SKM-1 (cell line): ENCODE measurements around the gene SLC2A5.

ENCODE experiments used
- DNase-seq: peaks from one replicate; lab custom pipeline; 2025; ENCODE audit not compliant: unreplicated experiment; lab: John Stamatoyannopoulos, UW

The SLC2A5 gene

GRCh38 chr1:9069326-9070100, at the start of gene SLC2A5:
Gene SLC2A5, minus strand, starts transcription at chr1:9069635. Its CDS starts 99 bp downstream, at chr1:9069536.
- DNase-seq: peak; percentile 84

DNA sequence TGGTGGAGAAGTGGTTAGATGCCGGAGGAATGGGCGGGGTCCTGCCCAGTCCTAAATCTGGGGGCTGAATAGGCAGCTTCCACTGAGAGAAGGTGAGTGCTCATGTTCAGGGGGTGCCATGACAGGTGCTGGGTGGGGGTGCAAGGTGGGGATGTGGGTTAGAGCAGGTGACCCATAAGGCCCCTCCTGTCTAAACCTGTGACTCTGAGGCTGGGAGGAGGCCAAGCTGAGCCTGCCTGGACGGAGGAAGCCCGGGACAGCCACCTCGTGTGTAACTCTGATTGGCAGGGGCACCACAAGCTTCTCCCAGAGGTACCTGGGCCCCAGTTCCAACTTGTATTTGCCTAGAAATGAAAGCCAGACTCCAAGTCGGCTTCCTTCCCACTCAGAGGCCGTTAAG, 48.8 kb upstream of the SLC2A5 start:
- DNase-seq: no peak

- DNase-seq: no peak
Observed at GRCh38 chr1:9115351-9116205, 46.1 kb upstream of the SLC2A5 start.

GRCh38 chr1:9112961-9113880, 43.8 kb upstream of the SLC2A5 start:
- no peak for DNase-seq

GRCh38 chr1:9111957-9112356, 42.5 kb upstream of the SLC2A5 start:
- DNase-seq: no peak

- DNase-seq: no peak
Observed at GRCh38 chr1:9111357-9111691, 41.9 kb upstream of the SLC2A5 start.

- peak; percentile 70 for DNase-seq
Observed at GRCh38 chr1:9110669-9111356, 41.4 kb upstream of the SLC2A5 start.

DNA sequence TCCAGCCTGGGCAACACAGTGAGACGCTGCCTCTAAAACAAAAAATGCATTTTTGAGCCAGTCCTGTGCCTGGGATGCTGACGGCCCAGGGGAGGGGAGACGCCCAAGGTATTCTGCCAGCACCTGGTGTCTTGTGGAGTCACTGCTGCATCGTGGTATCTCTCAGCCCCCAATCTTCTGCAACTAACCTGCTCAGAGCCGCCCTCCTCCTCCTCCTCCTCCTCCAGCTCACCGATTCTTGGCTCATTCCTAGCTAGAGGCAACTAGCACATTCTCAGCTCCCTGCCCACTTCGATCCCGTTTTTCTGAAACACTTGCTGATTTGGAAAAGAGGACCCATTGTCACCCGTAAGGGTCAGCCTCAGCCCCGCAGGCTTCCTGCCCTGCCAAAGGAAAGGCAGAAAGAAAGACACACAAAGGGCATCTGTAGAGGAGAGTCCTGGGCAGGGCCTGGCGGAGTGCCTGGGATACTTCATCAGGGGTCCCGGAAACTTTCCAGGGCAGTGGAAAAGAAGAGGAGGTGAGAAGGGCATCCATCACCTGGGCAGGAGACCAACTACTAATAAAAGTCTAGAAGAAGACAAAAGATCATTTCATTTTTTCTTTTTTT, 38.7 kb upstream of the SLC2A5 start:
- DNase-seq: no peak

DNA sequence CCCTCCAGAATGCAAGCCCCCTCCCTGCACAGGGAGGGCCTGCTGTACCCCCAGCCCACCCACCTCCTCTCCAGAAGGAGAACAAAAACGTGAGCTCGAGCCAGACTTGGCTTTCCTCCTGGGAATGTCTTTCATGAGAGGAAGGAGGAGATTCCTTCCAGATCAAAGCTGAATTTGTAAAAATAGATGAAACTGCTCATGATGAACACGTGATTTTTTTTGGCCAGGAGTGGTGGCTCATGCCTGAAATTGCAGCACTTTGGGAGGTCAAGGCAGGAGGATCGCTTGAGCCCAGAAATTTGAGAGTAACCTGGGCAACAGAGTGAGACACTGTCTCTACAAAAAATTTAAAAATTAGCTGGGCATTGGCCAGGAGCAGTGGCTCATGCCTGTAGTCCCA, 37.7 kb upstream of the SLC2A5 start:
- DNase-seq: no peak

DNA sequence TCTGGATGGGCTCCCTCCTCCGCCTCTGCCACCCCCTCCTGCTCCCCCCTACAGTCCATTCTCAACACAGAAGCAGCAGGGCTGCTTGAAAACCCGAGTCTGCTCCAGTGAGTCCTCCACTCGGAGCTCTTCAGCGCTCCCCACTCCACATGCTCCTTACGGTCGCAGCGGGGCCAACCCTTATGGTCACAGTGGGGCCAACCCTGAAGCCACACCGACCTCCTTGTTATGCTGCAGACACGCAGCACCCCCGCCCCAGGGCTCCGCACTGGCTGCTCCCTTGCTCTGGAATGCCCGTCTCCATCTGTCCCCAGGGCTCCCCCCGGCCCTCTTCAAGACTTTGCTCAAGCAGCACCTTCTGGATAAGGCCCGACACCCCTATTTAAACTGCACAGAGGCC, 36.9 kb upstream of the SLC2A5 start:
- DNase-seq: no peak

- no peak for DNase-seq
Observed at GRCh38 chr1:9105336-9105867, 36.0 kb upstream of the SLC2A5 start.

DNA sequence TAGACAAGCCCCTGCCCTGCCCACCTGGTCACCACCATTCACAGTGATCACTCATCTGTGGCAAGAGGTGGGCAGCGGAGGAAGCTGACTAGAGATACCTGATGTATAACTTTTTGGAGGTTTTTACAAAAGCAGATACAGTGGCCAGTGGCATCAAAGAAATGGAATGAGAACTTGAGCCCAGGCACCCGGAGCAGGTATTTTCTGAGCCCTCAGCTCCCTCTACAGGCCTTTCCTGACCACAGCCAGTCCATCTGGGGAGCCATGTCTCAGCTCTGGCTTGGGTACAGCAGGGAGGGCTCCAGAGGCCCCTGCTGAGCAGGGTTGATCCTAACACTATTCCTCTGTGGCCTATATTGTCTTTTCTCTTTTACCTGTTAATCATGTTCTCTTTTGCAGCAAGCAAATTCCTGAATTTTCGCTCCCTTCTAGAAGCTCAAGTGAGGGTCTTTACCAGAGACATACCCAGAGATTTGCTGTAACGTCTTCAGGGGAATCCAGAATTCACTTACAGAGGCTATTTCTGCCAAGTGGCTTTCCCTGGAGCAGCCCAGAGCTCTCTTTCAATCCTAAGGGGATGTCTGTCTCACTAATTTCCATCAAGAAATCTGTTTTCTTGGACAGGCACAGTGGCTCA, 32.2 kb upstream of the SLC2A5 start:
- peak; percentile 74 for DNase-seq

DNA sequence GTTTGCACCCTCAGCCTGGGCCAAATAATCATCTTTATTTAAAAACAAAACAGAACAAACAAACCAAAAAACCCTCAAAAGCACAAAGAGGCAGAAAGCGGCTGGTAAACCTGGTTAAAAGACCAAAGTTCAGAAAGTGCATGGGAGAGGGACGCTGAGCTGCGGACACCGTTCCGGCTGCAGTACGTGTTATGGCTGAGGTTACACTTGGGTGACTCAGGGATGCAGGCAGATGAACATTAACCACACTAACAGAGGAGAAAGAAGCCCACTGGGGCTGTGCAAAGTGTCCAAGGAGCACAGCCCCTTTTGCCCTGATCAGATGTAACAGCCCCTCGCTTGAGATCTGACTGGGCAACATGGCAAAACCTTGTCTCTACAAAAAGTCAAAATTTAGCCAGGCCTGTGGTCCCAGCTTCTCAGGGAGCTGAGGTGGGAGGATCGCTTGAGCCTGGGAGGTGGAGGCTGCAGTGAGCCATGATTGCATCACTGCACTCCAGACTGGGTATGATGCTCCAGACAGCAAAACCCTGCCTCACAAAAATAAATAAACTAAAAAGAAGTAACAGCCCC, 31.1 kb upstream of the SLC2A5 start:
- no peak for DNase-seq

- no peak for DNase-seq
Observed at GRCh38 chr1:9099555-9099954, 30.1 kb upstream of the SLC2A5 start.

DNA sequence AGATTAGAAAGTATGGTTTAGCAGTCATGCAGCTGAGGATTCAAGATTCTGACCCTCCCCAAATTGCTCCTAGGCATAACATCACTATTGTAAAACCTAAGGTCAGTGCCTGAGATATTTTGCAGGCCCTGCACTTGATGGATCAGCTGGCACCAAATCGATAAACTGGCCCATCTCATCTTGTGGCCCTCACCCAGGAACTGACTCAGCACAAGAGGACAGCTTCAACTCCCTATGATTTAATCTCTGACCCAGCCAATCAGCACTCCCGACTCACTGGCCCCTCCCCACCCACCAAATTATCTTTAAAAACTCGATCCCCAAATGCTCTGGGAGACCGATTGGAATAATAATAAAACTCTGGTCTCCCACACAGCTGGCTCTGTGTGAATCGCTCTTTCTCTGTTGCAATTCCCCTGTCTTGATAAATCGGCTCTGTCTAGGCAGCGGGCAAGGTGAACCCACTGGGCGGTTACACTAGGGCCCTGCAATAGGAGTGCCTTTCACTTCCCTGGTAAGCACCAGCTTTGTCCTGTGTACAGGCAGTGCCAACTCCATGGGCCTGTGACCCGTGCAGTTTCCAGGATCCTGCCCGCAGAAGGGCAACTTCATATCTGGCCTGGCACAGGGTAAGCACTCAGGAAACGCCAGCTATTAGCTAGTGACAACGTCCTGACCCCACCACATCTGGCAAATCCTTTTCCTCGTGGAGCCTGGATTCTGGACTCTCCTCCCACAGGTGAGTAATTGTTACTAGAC, 28.7 kb upstream of the SLC2A5 start:
- DNase-seq: no peak

DNA sequence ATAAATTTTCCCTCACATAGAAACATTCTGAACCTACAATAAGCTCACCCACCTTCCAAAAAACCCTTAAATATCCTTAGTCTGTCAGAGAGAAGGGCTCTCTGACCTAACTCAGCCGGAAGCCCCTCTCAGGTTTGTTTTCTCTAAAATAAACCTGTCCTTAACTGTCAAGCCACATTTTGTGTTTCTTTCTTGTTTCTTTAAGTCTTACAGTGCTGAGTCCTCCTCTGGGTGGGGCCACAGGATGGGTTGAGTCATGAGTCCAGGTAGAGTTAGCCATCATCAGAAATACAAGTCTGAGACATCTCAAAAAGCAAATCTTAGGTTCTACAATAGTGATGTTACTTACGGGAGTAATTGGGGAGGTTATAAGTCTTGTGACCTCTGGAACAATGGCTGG, 26.4 kb upstream of the SLC2A5 start:
- DNase-seq: no peak

DNA sequence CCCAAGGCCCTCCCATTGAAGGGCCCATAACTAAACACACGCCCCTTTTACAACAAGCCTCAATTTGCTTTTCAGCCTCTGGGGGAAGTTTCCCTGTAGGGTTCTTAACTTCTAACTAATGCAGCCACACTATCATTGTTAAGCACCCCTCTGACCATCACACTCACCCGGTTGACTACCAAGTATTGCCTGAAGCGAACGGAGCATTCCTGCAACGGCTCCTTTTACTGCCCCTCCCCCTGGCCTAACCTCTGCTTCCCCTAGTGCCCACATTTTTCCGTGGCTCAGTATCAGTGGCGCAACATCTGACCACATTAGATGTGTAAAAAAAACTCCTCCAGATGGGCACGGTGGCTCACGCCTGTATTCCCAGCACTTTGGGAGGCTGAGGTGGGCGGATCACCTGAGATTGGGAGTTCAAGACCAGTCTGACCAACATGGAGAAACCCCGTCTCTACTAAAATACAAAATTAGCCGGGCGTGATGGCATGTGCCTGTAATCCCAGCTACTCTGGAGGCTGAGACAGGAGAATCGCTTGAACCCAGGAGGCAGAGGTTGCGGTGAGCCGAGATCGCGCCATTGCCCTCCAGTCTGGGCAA, 24.7 kb upstream of the SLC2A5 start:
- peak; percentile 73 for DNase-seq

GRCh38 chr1:9093581-9093980, 24.1 kb upstream of the SLC2A5 start:
- peak; percentile 79 for DNase-seq
